ENCODE results near the gene TTLL8. TPM values are rescaled to one million over a fixed set of nuclear protein-coding genes. Genes with fewer than 3 reads are reported as not detected.

Gene TTLL8
- total RNA-seq, 1 donor, result not detected

- no peaks in the 10 kb centered on the region for H3K27me3 ChIP-seq (ENCODE audit: insufficient read depth, low read length)
- H3K9me3 ChIP-seq (ENCODE audit: low read depth, low read length), result no peaks in the 10 kb centered on the region
- no peaks in the 10 kb centered on the region for H3K4me1 ChIP-seq (ENCODE audit: insufficient read depth, low read length)
- no peak overlapping the region for H3K4me3 ChIP-seq (ENCODE audit: insufficient read depth, low read length)
- H3K79me2 ChIP-seq (ENCODE audit: insufficient read depth, low read length), result no peaks in the 10 kb centered on the region
- H3K4me2 ChIP-seq (ENCODE audit: insufficient read depth, low read length), result no peak overlapping the region
- DNase-seq (ENCODE audit: insufficient read length, low spot score, missing footprints), result peak; percentile 69
- H4K20me1 ChIP-seq (ENCODE audit: insufficient read depth, low read length), result no peaks in the 10 kb centered on the region
- H3K27ac ChIP-seq (ENCODE audit: low read depth, low read length), result no peak overlapping the region
- H2AFZ ChIP-seq (ENCODE audit: low read length), result no peak overlapping the region
- no peak for TF ChIP-seq CTCF (IDR thresholded peaks at IDR 0.05; ENCODE audit: extremely low read depth, low read depth, low read length)
- no peaks in the 10 kb centered on the region for H3K36me3 ChIP-seq (ENCODE audit: insufficient read depth, low read length)
Observed at GRCh38 chr22:50048061-50048765, 9.9 kb downstream of the TTLL8 start.

GRCh38 chr22:50047346-50047745, 10.8 kb downstream of the TTLL8 start:
- H3K4me1 ChIP-seq (ENCODE audit: insufficient read depth, low read length), result no peaks in the 10 kb centered on the region
- no peak overlapping the region for H3K27ac ChIP-seq (ENCODE audit: low read depth, low read length)
- no peak overlapping the region for H3K4me2 ChIP-seq (ENCODE audit: insufficient read depth, low read length)
- no peak overlapping the region for H2AFZ ChIP-seq (ENCODE audit: low read length)
- DNase-seq (ENCODE audit: insufficient read length, low spot score, missing footprints), result peak; percentile 67
- H3K27me3 ChIP-seq (ENCODE audit: insufficient read depth, low read length), result no peaks in the 10 kb centered on the region
- no peak for TF ChIP-seq CTCF (IDR thresholded peaks at IDR 0.05; ENCODE audit: extremely low read depth, low read depth, low read length)
- H3K36me3 ChIP-seq (ENCODE audit: insufficient read depth, low read length), result no peaks in the 10 kb centered on the region
- H4K20me1 ChIP-seq (ENCODE audit: insufficient read depth, low read length), result no peaks in the 10 kb centered on the region
- no peaks in the 10 kb centered on the region for H3K9me3 ChIP-seq (ENCODE audit: low read depth, low read length)
- no peak overlapping the region for H3K4me3 ChIP-seq (ENCODE audit: insufficient read depth, low read length)
- H3K79me2 ChIP-seq (ENCODE audit: insufficient read depth, low read length), result no peaks in the 10 kb centered on the region

GRCh38 chr22:50046481-50047245, 11.4 kb downstream of the TTLL8 start:
- Histone ChIP-seq H3K27me3 (ENCODE audit: insufficient read depth, low read length) (no peaks in the 10 kb centered on the region), H3K4me1 (ENCODE audit: insufficient read depth, low read length) (no peaks in the 10 kb centered on the region), H3K4me2 (ENCODE audit: insufficient read depth, low read length) (no peak overlapping the region), H3K79me2 (ENCODE audit: insufficient read depth, low read length) (no peaks in the 10 kb centered on the region), H3K4me3 (ENCODE audit: insufficient read depth, low read length) (no peak overlapping the region), H2AFZ (ENCODE audit: low read length) (no peak overlapping the region), H3K27ac (ENCODE audit: low read depth, low read length) (no peak overlapping the region), H3K36me3 (ENCODE audit: insufficient read depth, low read length) (no peaks in the 10 kb centered on the region), H4K20me1 (ENCODE audit: insufficient read depth, low read length) (no peaks in the 10 kb centered on the region), H3K9me3 (ENCODE audit: low read depth, low read length) (no peaks in the 10 kb centered on the region)
- TF ChIP-seq CTCF (IDR thresholded peaks at IDR 0.05; ENCODE audit: extremely low read depth, low read depth, low read length), result no peak
- peak; percentile 80 for DNase-seq (ENCODE audit: insufficient read length, low spot score, missing footprints)

DNA sequence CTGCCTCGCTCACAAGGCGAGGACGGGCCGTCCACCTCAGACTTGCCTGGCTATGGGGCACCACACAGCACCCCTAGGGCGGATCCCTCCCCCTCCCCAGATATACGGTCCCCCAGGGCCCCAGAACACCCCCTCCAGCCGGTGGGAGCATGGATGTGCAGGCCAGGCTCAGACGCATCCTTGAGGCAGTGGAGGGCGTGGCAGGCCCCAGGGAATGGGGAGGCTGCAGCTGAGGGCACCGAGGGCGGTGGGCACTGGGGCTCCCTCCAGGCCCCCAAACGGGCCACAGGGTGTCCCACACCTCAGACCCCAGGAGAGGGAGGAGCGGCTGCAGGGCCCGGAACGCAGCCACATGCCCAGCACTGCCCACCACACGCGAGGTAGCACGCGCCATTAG, 12.1 kb downstream of the TTLL8 start:
- TF ChIP-seq CTCF (IDR thresholded peaks at IDR 0.05; ENCODE audit: extremely low read depth, low read depth, low read length), result no peak
- H3K4me1 ChIP-seq (ENCODE audit: insufficient read depth, low read length), result no peaks in the 10 kb centered on the region
- no peak for DNase-seq (ENCODE audit: insufficient read length, low spot score, missing footprints)
- H3K27ac ChIP-seq (ENCODE audit: low read depth, low read length), result no peak overlapping the region
- H3K27me3 ChIP-seq (ENCODE audit: insufficient read depth, low read length), result no peaks in the 10 kb centered on the region
- H3K79me2 ChIP-seq (ENCODE audit: insufficient read depth, low read length), result no peaks in the 10 kb centered on the region
- H4K20me1 ChIP-seq (ENCODE audit: insufficient read depth, low read length), result no peaks in the 10 kb centered on the region
- no peaks in the 10 kb centered on the region for H3K9me3 ChIP-seq (ENCODE audit: low read depth, low read length)
- no peak overlapping the region for H2AFZ ChIP-seq (ENCODE audit: low read length)
- no peak overlapping the region for H3K4me3 ChIP-seq (ENCODE audit: insufficient read depth, low read length)
- H3K4me2 ChIP-seq (ENCODE audit: insufficient read depth, low read length), result no peak overlapping the region
- no peaks in the 10 kb centered on the region for H3K36me3 ChIP-seq (ENCODE audit: insufficient read depth, low read length)

All from osteoblast (primary cell).